ENCODE data around the gene BUD31. TPM values are rescaled to one million over a fixed set of nuclear protein-coding genes. Genes with fewer than 3 reads are reported as not detected.

Gene BUD31
- total and polyA plus RNA-seq, 2 experiments from 2014 or later: 77.1 to 247 TPM

Other genes starting within 250 kb of the BUD31 start
- gene KPNA7, start 200.9 kb upstream of the BUD31 start, total RNA-seq (2014; rRNA removed; shearing (Covaris generic)): not detected in 2 replicates
- not detected in 2 replicates for gene KPNA7, start 200.9 kb upstream of the BUD31 start, polyA plus RNA-seq (2016; fragmentation: Nextera tagmentation; extraction: Ambion mirVana)
- not detected in 2 replicates for gene MYH16, start 136.1 kb upstream of the BUD31 start, total RNA-seq (2014; rRNA removed; shearing (Covaris generic))
- not detected in 2 replicates for gene MYH16, start 136.1 kb upstream of the BUD31 start, polyA plus RNA-seq (2016; fragmentation: Nextera tagmentation; extraction: Ambion mirVana)
- gene ARPC1A, start 83.1 kb upstream of the BUD31 start, total RNA-seq (2014; rRNA removed; shearing (Covaris generic)): 108 and 168 TPM in 2 replicates
- 210 and 246 TPM in 2 replicates for gene ARPC1A, start 83.1 kb upstream of the BUD31 start, polyA plus RNA-seq (2016; fragmentation: Nextera tagmentation; extraction: Ambion mirVana)
- 93.2 and 132 TPM in 2 replicates for gene ARPC1B, start 34.2 kb upstream of the BUD31 start, total RNA-seq (2014; rRNA removed; shearing (Covaris generic))
- gene ARPC1B, start 34.2 kb upstream of the BUD31 start, polyA plus RNA-seq (2016; fragmentation: Nextera tagmentation; extraction: Ambion mirVana): 89.7 and 101 TPM in 2 replicates
- gene PDAP1, start 372 bp upstream of the BUD31 start, total RNA-seq (2014; rRNA removed; shearing (Covaris generic)): 93.1 and 125 TPM in 2 replicates
- gene PDAP1, start 372 bp upstream of the BUD31 start, polyA plus RNA-seq (2016; fragmentation: Nextera tagmentation; extraction: Ambion mirVana): 134 and 205 TPM in 2 replicates
- 12.2 and 18.1 TPM in 2 replicates for gene PTCD1, start 29.8 kb downstream of the BUD31 start, total RNA-seq (2014; rRNA removed; shearing (Covaris generic))
- gene PTCD1, start 29.8 kb downstream of the BUD31 start, polyA plus RNA-seq (2016; fragmentation: Nextera tagmentation; extraction: Ambion mirVana): 10.7 and 13.4 TPM in 2 replicates
- 88.0 and 93.2 TPM in 2 replicates for gene CPSF4, start 30.0 kb downstream of the BUD31 start, total RNA-seq (2014; rRNA removed; shearing (Covaris generic))
- gene CPSF4, start 30.0 kb downstream of the BUD31 start, polyA plus RNA-seq (2016; fragmentation: Nextera tagmentation; extraction: Ambion mirVana): 33.4 and 34.3 TPM in 2 replicates
- gene ATP5MF, start 57.2 kb downstream of the BUD31 start, total RNA-seq (2014; rRNA removed; shearing (Covaris generic)): 1,703 and 1,870 TPM in 2 replicates
- gene ATP5MF, start 57.2 kb downstream of the BUD31 start, polyA plus RNA-seq (2016; fragmentation: Nextera tagmentation; extraction: Ambion mirVana): 1,770 and 2,005 TPM in 2 replicates
- gene ZNF789, start 63.9 kb downstream of the BUD31 start, total RNA-seq (2014; rRNA removed; shearing (Covaris generic)): 13.8 and 14.2 TPM in 2 replicates
- gene ZNF789, start 63.9 kb downstream of the BUD31 start, polyA plus RNA-seq (2016; fragmentation: Nextera tagmentation; extraction: Ambion mirVana): 9.0 and 11.2 TPM in 2 replicates
- gene ZNF394, start 91.3 kb downstream of the BUD31 start, total RNA-seq (2014; rRNA removed; shearing (Covaris generic)): 26.9 and 29.2 TPM in 2 replicates
- gene ZNF394, start 91.3 kb downstream of the BUD31 start, polyA plus RNA-seq (2016; fragmentation: Nextera tagmentation; extraction: Ambion mirVana): 11.4 and 12.6 TPM in 2 replicates
- gene ZKSCAN5, start 95.7 kb downstream of the BUD31 start, total RNA-seq (2014; rRNA removed; shearing (Covaris generic)): 10.2 and 13.4 TPM in 2 replicates
- gene ZKSCAN5, start 95.7 kb downstream of the BUD31 start, polyA plus RNA-seq (2016; fragmentation: Nextera tagmentation; extraction: Ambion mirVana): 4.6 and 4.9 TPM in 2 replicates
- gene FAM200A, start 143.1 kb downstream of the BUD31 start, total RNA-seq (2014; rRNA removed; shearing (Covaris generic)): 7.9 and 10.2 TPM in 2 replicates
- gene FAM200A, start 143.1 kb downstream of the BUD31 start, polyA plus RNA-seq (2016; fragmentation: Nextera tagmentation; extraction: Ambion mirVana): 4.9 and 7.7 TPM in 2 replicates
- gene ZNF655, start 149.7 kb downstream of the BUD31 start, total RNA-seq (2014; rRNA removed; shearing (Covaris generic)): 55.8 and 61.3 TPM in 2 replicates
- gene ZNF655, start 149.7 kb downstream of the BUD31 start, polyA plus RNA-seq (2016; fragmentation: Nextera tagmentation; extraction: Ambion mirVana): 20.6 and 21.7 TPM in 2 replicates
- not detected in 2 replicates for gene TMEM225B, start 189.3 kb downstream of the BUD31 start, total RNA-seq (2014; rRNA removed; shearing (Covaris generic))
- gene TMEM225B, start 189.3 kb downstream of the BUD31 start, polyA plus RNA-seq (2016; fragmentation: Nextera tagmentation; extraction: Ambion mirVana): 0.45 and 0.50 TPM in 2 replicates
- 10.0 and 17.5 TPM in 2 replicates for gene ZSCAN25, start 208.0 kb downstream of the BUD31 start, total RNA-seq (2014; rRNA removed; shearing (Covaris generic))
- 4.8 and 5.8 TPM in 2 replicates for gene ZSCAN25, start 208.0 kb downstream of the BUD31 start, polyA plus RNA-seq (2016; fragmentation: Nextera tagmentation; extraction: Ambion mirVana)